Measurements from ENCODE around the gene DIO3. TPM values are rescaled to one million over a fixed set of nuclear protein-coding genes. Genes with fewer than 3 reads are reported as not detected.
"Not testable (repeated sequence)": the region's sequence is repeated elsewhere in the genome, so short reads cannot be mapped to it uniquely, and the experiment has no call there.

DIO3 gene
- total RNA-seq, 2 donors from 2014 or later = 0.82 to 6.9 TPM

- Histone ChIP-seq H3K9me3 (no peaks in the 10 kb centered on the region), H3K36me3 (no peaks in the 10 kb centered on the region), H3K27me3 (replicated peaks; ENCODE audit: insufficient read depth) (peaks cover 4% of the 10 kb centered on the region), H3K4me3 (no peak overlapping the region), H3K4me1 (replicated peaks) (no peaks in the 10 kb centered on the region), H3K27ac (no peak overlapping the region)
- 84% methylated on average over 5 of the region's 5 CpGs for WGBS
- no peak for DNase-seq (ENCODE audit: low spot score)
- intact Hi-C loops (cut with DNase I) = no loop called here
- no peak for TF ChIP-seq CTCF (IDR thresholded peaks at IDR 0.05)
- TF ChIP-seq POLR2AphosphoS5 (IDR thresholded peaks at IDR 0.05) = no peak
- TF ChIP-seq POLR2A (IDR thresholded peaks at IDR 0.05) = no peak
Measured at GRCh38 chr14:101571004-101571403, 9.7 kb downstream of the DIO3 start.

- intact Hi-C loops (cut with DNase I) = not testable (repeated sequence)
- 81% methylated on average over 6 of the region's 6 CpGs for WGBS
Measured at GRCh38 chr14:101572526-101572925, 11.2 kb downstream of the DIO3 start.

GRCh38 chr14:101573289-101573688, 12.0 kb downstream of the DIO3 start:
- intact Hi-C loops (cut with DNase I) = no loop called here
- H3K27me3 ChIP-seq (replicated peaks; ENCODE audit: insufficient read depth) = no peaks in the 10 kb centered on the region
- H3K4me3 ChIP-seq = no peak overlapping the region
- no peak for DNase-seq (ENCODE audit: low spot score)
- no peaks in the 10 kb centered on the region for H3K36me3 ChIP-seq
- H3K4me1 ChIP-seq (replicated peaks) = no peaks in the 10 kb centered on the region
- no peaks in the 10 kb centered on the region for H3K9me3 ChIP-seq
- H3K27ac ChIP-seq = no peak overlapping the region
- no peak for TF ChIP-seq POLR2AphosphoS5 (IDR thresholded peaks at IDR 0.05)
- TF ChIP-seq POLR2A (IDR thresholded peaks at IDR 0.05) = no peak
- TF ChIP-seq CTCF (IDR thresholded peaks at IDR 0.05) = no peak
- 94% methylated on average over 8 of the region's 8 CpGs for WGBS

More at GRCh38 chr14:101572526-101572925, 11.2 kb downstream of the DIO3 start:
- H3K9me3 ChIP-seq; H3K27ac ChIP-seq; H3K27me3 ChIP-seq (replicated peaks; ENCODE audit: insufficient read depth); H3K4me3 ChIP-seq; H3K36me3 ChIP-seq; H3K4me1 ChIP-seq (replicated peaks); DNase-seq (ENCODE audit: low spot score): not testable (repeated sequence)

GRCh38 chr14:101575581-101575980, 14.3 kb downstream of the DIO3 start:
- 78% methylated on average over 4 of the region's 4 CpGs for WGBS
- intact Hi-C loops (cut with DNase I) = no loop called here
- no peak for DNase-seq (ENCODE audit: low spot score)

GRCh38 chr14:101577221-101577909, 16.1 kb downstream of the DIO3 start:
- TF ChIP-seq POLR2AphosphoS5 (IDR thresholded peaks at IDR 0.05) = no peak
- no peak for TF ChIP-seq POLR2A (IDR thresholded peaks at IDR 0.05)
- TF ChIP-seq CTCF (IDR thresholded peaks at IDR 0.05) = no peak
- Histone ChIP-seq H3K4me1 (replicated peaks) (no peaks in the 10 kb centered on the region), H3K27ac (no peak overlapping the region), H3K4me3 (no peak overlapping the region), H3K27me3 (replicated peaks; ENCODE audit: insufficient read depth) (no peaks in the 10 kb centered on the region), H3K9me3 (no peaks in the 10 kb centered on the region), H3K36me3 (no peaks in the 10 kb centered on the region)
- DNase-seq (ENCODE audit: low spot score) = no peak
- intact Hi-C loops (cut with DNase I) = no loop called here
- 96% methylated on average over 9 of the region's 10 CpGs for WGBS

More at GRCh38 chr14:101575581-101575980, 14.3 kb downstream of the DIO3 start:
- Histone ChIP-seq H3K9me3 (no peaks in the 10 kb centered on the region), H3K36me3 (no peaks in the 10 kb centered on the region), H3K4me3 (no peak overlapping the region), H3K27ac (no peak overlapping the region), H3K27me3 (replicated peaks; ENCODE audit: insufficient read depth) (no peaks in the 10 kb centered on the region), H3K4me1 (replicated peaks) (no peaks in the 10 kb centered on the region)
- TF ChIP-seq POLR2A (IDR thresholded peaks at IDR 0.05) (no peak), POLR2AphosphoS5 (IDR thresholded peaks at IDR 0.05) (no peak), CTCF (IDR thresholded peaks at IDR 0.05) (no peak)
